Lung (tissue), 16 donors: ENCODE measurements around the gene ROBO1. TPM values are rescaled to one million over a fixed set of nuclear protein-coding genes. Genes with fewer than 3 reads are reported as not detected.

ENCODE experiments used
- ATAC-seq: fragments of 200-7000 bp; cut with Tn5 transposase; one replicate; pipeline ENCODE4 v1.9.1; 2020; ENCODE audit warnings: moderate number of reproducible peaks; ENCODE audit not compliant: insufficient read depth, low FRiP score
- DNase-seq, 3 donors: peaks; one replicate each; pipeline ENCODE4 v3.0.0-alpha.2; 2013 to 2017
- H3K27ac ChIP-seq, 2 donors: one replicate each; pipeline ENCODE4 v1.5.1; 2013; ENCODE audit warnings: mild to moderate bottlenecking in 2 of 2, moderate library complexity in 2 of 2, control low read depth in 1 of 2, inconsistent platforms in 1 of 2, low read depth in 1 of 2, low read length in 1 of 2
- H3K27me3 ChIP-seq, 3 donors: one replicate each; pipeline ENCODE4 v1.5.1; 2013; ENCODE audit warnings: low read length in 2 of 3; ENCODE audit not compliant: control insufficient read depth in 3 of 3, insufficient read depth in 3 of 3
- H3K36me3 ChIP-seq, 4 donors: one replicate each; pipeline ENCODE4 v1.5.1; 2013; ENCODE audit warnings: low read length in 4 of 4, mild to moderate bottlenecking in 1 of 4, moderate library complexity in 1 of 4; ENCODE audit not compliant: control insufficient read depth in 4 of 4, insufficient read depth in 4 of 4
- H3K4me1 ChIP-seq, 5 donors: one replicate each; pipeline ENCODE4 v1.5.1; 2013; ENCODE audit warnings: low read length in 5 of 5, mild to moderate bottlenecking in 2 of 5, moderate library complexity in 1 of 5; ENCODE audit not compliant: control insufficient read depth in 5 of 5, insufficient read depth in 5 of 5
- H3K4me3 ChIP-seq: one replicate; pipeline ENCODE4 v1.5.1; 2013; ENCODE audit warnings: mild to moderate bottlenecking, control low read depth, moderate library complexity
- H3K9ac ChIP-seq, 2 donors: one replicate each; pipeline ENCODE4 v1.5.1; 2013; ENCODE audit warnings: low read length in 2 of 2, control low read depth in 1 of 2; ENCODE audit not compliant: insufficient read depth in 1 of 2
- H3K9me3 ChIP-seq, 4 donors: one replicate each; pipeline ENCODE4 v1.5.1; 2013; ENCODE audit warnings: low read length in 3 of 4, mild to moderate bottlenecking in 1 of 4, moderate library complexity in 1 of 4; ENCODE audit not compliant: control insufficient read depth in 4 of 4, insufficient read depth in 3 of 4
- WGBS, 2 donors: extraction: QIAGEN DNeasy Blood & Tissue Kit; methylation state at CpG; one replicate each; pipeline ENCODE4 v1.1.7; 2013; 5-methylcytosine and 5-hydroxymethylcytosine counted together
- long read RNA-seq, 5 donors: transcript quantifications; one replicate each; lab custom pipeline, GENCODE V29; 2026
- polyA plus RNA-seq, 2 donors: library from polyadenylated mRNA; stranded (reverse); fragments of 200-250 nt; gene quantifications; one replicate each; pipeline ENCODE4 v1.2.1, GENCODE V29; 2013
- total RNA-seq, 2 donors: library from RNA; depleted of rRNA in 1 of 2; stranded (reverse); fragments of >200 nt in 1 of 2; gene quantifications; one replicate each; pipeline ENCODE4 v1.2.1, GENCODE V29; 2014 to 2021
- TF ChIP-seq, protein P1 (sequence below): IDR thresholded peaks from 2 replicates; pipeline ENCODE4 v1.5.1; 2012; ENCODE audit warnings: mild to moderate bottlenecking; ENCODE audit errors: control extremely low read depth, extremely low read depth
- donor health status: control.
- donor health status: control.
- donor health status: Bipolar disorder and iron deficiency.
- donor health status: healthy.
- donor health status: DM: yes; HTN: yes; CAD: no.

The ROBO1 gene
- total RNA-seq (10 to 100 TPM; 26.7 to 72.6 TPM), polyA plus RNA-seq (1 to 10 TPM; 2.6 to 4.8 TPM)
- long read RNA-seq, donor 1, partial matches to known transcripts: 6 of 6 reads
- long read RNA-seq, donor 1, other reads (novel, unspliced or antisense): 0 of 6 reads
- long read RNA-seq, donor 2: 0 reads
- long read RNA-seq, donor 3, partial matches to known transcripts: 0 of 1 reads
- long read RNA-seq, donor 3, other reads (novel, unspliced or antisense): 0 of 1 reads
- long read RNA-seq, donor 4: 0 reads
- long read RNA-seq, donor 5, partial matches to known transcripts: 6 of 6 reads
- long read RNA-seq, donor 5, other reads (novel, unspliced or antisense): 0 of 6 reads

DNA sequence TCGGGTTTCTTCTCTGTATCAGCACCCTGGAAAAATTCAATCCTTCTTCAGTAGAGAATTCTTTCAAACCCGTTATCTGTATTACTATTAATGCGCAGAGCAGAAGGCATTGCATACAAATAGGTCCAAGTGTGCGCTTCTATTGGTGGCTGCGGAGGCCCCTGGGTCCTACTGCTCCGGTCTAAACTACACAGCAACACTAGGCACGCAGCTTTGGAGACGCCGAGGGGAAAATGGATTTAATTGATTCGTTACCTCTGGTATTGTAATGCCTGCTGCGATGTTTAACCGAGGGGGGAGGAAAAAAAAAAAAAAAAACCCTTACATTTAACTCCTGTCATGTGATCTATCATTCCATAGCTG, at the start of gene ROBO1:
ROBO1 (minus strand) TSS at position 94 of the 363 bp plus-strand sequence.
- Histone ChIP-seq H3K9ac (peak within 1 kb of the TSS in 1 of 2 donors; percentile 58), H3K4me1 (peaks cover 0 to 16% (median 0%) of the 10 kb centered on the region in 5 donors), H3K4me3 (no peak within 1 kb of the TSS), H3K27me3 (peaks cover 12 to 49% (median 27%) of the 10 kb centered on the region in 3 donors), H3K27ac (no peak within 1 kb of the TSS), H3K9me3 (peaks cover 0 to 11% (median under 1%) of the 10 kb centered on the region in 4 donors), H3K36me3 (no peaks in the 10 kb centered on the region)
- TF ChIP-seq, protein P1, sequence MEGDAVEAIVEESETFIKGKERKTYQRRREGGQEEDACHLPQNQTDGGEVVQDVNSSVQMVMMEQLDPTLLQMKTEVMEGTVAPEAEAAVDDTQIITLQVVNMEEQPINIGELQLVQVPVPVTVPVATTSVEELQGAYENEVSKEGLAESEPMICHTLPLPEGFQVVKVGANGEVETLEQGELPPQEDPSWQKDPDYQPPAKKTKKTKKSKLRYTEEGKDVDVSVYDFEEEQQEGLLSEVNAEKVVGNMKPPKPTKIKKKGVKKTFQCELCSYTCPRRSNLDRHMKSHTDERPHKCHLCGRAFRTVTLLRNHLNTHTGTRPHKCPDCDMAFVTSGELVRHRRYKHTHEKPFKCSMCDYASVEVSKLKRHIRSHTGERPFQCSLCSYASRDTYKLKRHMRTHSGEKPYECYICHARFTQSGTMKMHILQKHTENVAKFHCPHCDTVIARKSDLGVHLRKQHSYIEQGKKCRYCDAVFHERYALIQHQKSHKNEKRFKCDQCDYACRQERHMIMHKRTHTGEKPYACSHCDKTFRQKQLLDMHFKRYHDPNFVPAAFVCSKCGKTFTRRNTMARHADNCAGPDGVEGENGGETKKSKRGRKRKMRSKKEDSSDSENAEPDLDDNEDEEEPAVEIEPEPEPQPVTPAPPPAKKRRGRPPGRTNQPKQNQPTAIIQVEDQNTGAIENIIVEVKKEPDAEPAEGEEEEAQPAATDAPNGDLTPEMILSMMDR: no peak
- 2 to 3% methylated on average over 12 of the region's 12 CpGs for WGBS, 2 donors
- peak; percentile 18 to 64 (median 62) for DNase-seq
- no peak for ATAC-seq

DNA sequence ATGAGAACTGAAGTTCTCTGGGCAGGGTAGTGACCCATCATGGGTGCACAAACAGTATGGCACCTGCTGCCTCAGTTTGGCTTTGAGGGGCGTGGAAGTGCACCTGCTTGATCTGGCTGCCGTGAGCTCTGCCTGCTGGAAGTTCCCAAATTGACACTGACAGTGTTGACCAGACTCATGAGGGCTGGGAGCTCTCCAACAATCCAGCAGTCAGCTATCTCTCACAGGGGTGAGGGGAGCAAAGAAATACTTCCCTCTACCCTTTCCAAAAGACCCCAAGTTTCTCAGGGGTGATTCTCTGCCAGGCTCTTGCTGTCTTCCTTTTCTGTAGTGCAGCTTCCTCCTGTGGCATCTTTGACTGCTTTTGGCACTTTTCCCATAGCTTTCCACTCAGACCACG, 49.4 kb upstream of the ROBO1 start:
- no peak overlapping the region for H3K4me3 ChIP-seq
- H3K36me3 ChIP-seq: no peaks in the 10 kb centered on the region
- no peaks in the 10 kb centered on the region for H3K27me3 ChIP-seq
- no peak overlapping the region for H3K27ac ChIP-seq
- 66 to 77% methylated on average over 3 of the region's 3 CpGs for whole genome bisulfite sequencing, 2 donors
- TF ChIP-seq, protein P1: no peak
- ATAC-seq: no peak
- peaks cover 0 to 8% (median 1%) of the 10 kb centered on the region in 4 donors for H3K9me3 ChIP-seq
- no peaks in the 10 kb centered on the region for H3K4me1 ChIP-seq
- no peak for DNase-seq
- H3K9ac ChIP-seq: no peak overlapping the region

DNA sequence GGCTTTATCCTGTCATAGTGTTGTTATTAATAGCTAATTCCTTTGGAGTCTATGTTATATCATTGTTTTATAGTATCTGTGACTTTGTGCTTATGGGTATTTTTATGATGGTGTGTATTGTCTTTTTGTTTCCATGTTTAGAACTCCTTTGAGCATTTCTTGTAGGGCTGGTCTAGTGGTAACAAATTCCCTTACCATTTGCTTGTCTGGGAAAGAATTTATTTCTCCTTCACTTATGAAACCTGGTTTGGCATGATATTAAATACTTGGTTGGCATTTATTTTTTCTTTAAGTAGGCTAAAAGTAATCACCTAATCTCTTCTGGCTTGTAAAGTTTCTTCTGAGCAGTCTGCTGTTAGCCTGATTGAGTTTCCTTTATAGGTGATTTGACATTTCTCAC, 47.7 kb upstream of the ROBO1 start:
- no peak overlapping the region for H3K4me3 ChIP-seq
- H3K9ac ChIP-seq: no peak overlapping the region
- DNase-seq: no peak
- no peaks in the 10 kb centered on the region for H3K36me3 ChIP-seq
- no peak overlapping the region for H3K27ac ChIP-seq
- H3K27me3 ChIP-seq: no peaks in the 10 kb centered on the region
- TF ChIP-seq, protein P1: no peak
- H3K4me1 ChIP-seq: no peaks in the 10 kb centered on the region
- no peak for ATAC-seq
- H3K9me3 ChIP-seq: peaks cover 0 to 8% (median 1%) of the 10 kb centered on the region in 4 donors
